SU-DHL-6 (cell line): ENCODE results near the gene FAM161A.
"Not testable (repeated sequence)": the region's sequence is repeated elsewhere in the genome, so short reads cannot be mapped to it uniquely, and the experiment has no call there.

Experiments used
- H2AFZ ChIP-seq: fragments of 200-600 bp; sonication (generic); 2 replicates; pipeline ENCODE4 v1.6.1; 2014; ENCODE audit warnings: low read depth, mild to moderate bottlenecking, moderate library complexity, mixed read lengths, antibody characterized with exemption, low read length; ENCODE audit not compliant: severe bottlenecking
- H3F3A ChIP-seq: fragments of 200-600 bp; shearing (Covaris generic); 2 replicates; pipeline ENCODE4 v1.6.0; 2016; ENCODE audit warnings: antibody characterized with exemption, mild to moderate bottlenecking; ENCODE audit not compliant: insufficient read depth
- H3K27ac ChIP-seq: fragments of 200-600 bp; sonication (generic); 2 replicates; pipeline ENCODE4 v1.5.1; 2016; ENCODE audit warnings: low read depth, mild to moderate bottlenecking, low read length, moderate library complexity, mixed read lengths
- H3K27me3 ChIP-seq: fragments of 200-600 bp; sonication (generic), shearing (Covaris generic); 2 replicates; pipeline ENCODE4 v1.6.0; 2014; ENCODE audit warnings: mild to moderate bottlenecking, low read length
- H3K36me3 ChIP-seq: fragments of 200-600 bp; sonication (generic); 2 replicates; pipeline ENCODE4 v1.6.1; 2014; ENCODE audit warnings: mild to moderate bottlenecking, low read length, mixed read lengths
- H3K4me2 ChIP-seq: fragments of 300-600, 200-600 bp; shearing (Covaris generic), sonication (generic); 2 replicates; pipeline ENCODE4 v1.6.0; 2014; ENCODE audit warnings: low read length, low read depth, mild to moderate bottlenecking; ENCODE audit not compliant: poor library complexity, severe bottlenecking
- H3K4me3 ChIP-seq: fragments of 200-600 bp; sonication (generic); 2 replicates; pipeline ENCODE4 v1.5.1; 2014; ENCODE audit warnings: antibody characterized with exemption, low read length, mild to moderate bottlenecking, mixed read lengths; ENCODE audit not compliant: insufficient read depth, poor library complexity, severe bottlenecking
- H3K79me2 ChIP-seq: fragments of 200-600 bp; sonication (generic); 2 replicates; pipeline ENCODE4 v1.6.1; 2014; ENCODE audit warnings: mild to moderate bottlenecking, low read length, moderate library complexity; ENCODE audit not compliant: insufficient read depth
- H3K9ac ChIP-seq: fragments of 200-600 bp; sonication (generic); 2 replicates; pipeline ENCODE4 v1.7.0; 2014; ENCODE audit warnings: mild to moderate bottlenecking, low read length
- H3K9me2 ChIP-seq: fragments of 200-600 bp; sonication (generic); replicated peaks from 2 replicates; pipeline ENCODE4 v1.6.1; 2014; ENCODE audit warnings: low read length; ENCODE audit not compliant: insufficient read depth
- H3K9me3 ChIP-seq: fragments of 200-600 bp; sonication (generic); 2 replicates; pipeline ENCODE4 v1.6.1; 2014; ENCODE audit warnings: low read length, mixed read lengths; ENCODE audit not compliant: insufficient read depth
- H4K20me1 ChIP-seq: fragments of 200-600 bp; sonication (generic); 2 replicates; pipeline ENCODE4 v1.6.1; 2014; ENCODE audit warnings: low read depth, mild to moderate bottlenecking, antibody characterized with exemption, low read length, moderate library complexity, mixed read lengths
- CTCF ChIP-seq: fragments of 200-600 bp; sonication (generic); IDR thresholded peaks from one replicate; pipeline ENCODE4 v1.5.1; 2017; ENCODE audit warnings: antibody characterized with exemption, mild to moderate bottlenecking, low read length, moderate library complexity; ENCODE audit not compliant: insufficient read depth, poor library complexity, severe bottlenecking
- EZH2phosphoT487 ChIP-seq: fragments of 200-600 bp; sonication (generic), shearing (Covaris generic); conservative IDR thresholded peaks from 2 replicates; pipeline ENCODE4 v1.6.1; 2018; ENCODE audit warnings: mild to moderate bottlenecking, antibody characterized with exemption, low read length, moderate library complexity, mixed read lengths

FAM161A gene

GRCh38 chr2:61807036-61807757 is 46.7 kb downstream of the FAM161A start:
- no peaks in the 10 kb centered on the region for H3K79me2 ChIP-seq
- no peaks in the 10 kb centered on the region for H3K27me3 ChIP-seq
- H3K4me2 ChIP-seq, result no peak overlapping the region
- H2AFZ ChIP-seq, result no peak overlapping the region
- no peaks in the 10 kb centered on the region for H3K9me3 ChIP-seq
- H3F3A ChIP-seq, result no peaks in the 10 kb centered on the region
- H3K27ac ChIP-seq, result no peak overlapping the region
- no peak overlapping the region for H3K4me3 ChIP-seq
- no peak for TF ChIP-seq CTCF
- TF ChIP-seq EZH2phosphoT487, result no peak
- no peaks in the 10 kb centered on the region for H3K9me2 ChIP-seq
- no peaks in the 10 kb centered on the region for H3K36me3 ChIP-seq
- no peak overlapping the region for H3K9ac ChIP-seq
- no peaks in the 10 kb centered on the region for H4K20me1 ChIP-seq

- H4K20me1 ChIP-seq, result no peaks in the 10 kb centered on the region
- no peaks in the 10 kb centered on the region for H3K36me3 ChIP-seq
- no peak overlapping the region for H3K4me3 ChIP-seq
- no peak overlapping the region for H3K4me2 ChIP-seq
- H3K9ac ChIP-seq, result no peak overlapping the region
- no peaks in the 10 kb centered on the region for H3K9me2 ChIP-seq
- H3K79me2 ChIP-seq, result no peaks in the 10 kb centered on the region
- no peak overlapping the region for H2AFZ ChIP-seq
- H3K27me3 ChIP-seq, result no peaks in the 10 kb centered on the region
- TF ChIP-seq EZH2phosphoT487, result no peak
- TF ChIP-seq CTCF, result no peak
- no peaks in the 10 kb centered on the region for H3K9me3 ChIP-seq
- no peak overlapping the region for H3K27ac ChIP-seq
- H3F3A ChIP-seq, result no peaks in the 10 kb centered on the region
Measured at GRCh38 chr2:61802548-61802947, 51.3 kb downstream of the FAM161A start.

DNA sequence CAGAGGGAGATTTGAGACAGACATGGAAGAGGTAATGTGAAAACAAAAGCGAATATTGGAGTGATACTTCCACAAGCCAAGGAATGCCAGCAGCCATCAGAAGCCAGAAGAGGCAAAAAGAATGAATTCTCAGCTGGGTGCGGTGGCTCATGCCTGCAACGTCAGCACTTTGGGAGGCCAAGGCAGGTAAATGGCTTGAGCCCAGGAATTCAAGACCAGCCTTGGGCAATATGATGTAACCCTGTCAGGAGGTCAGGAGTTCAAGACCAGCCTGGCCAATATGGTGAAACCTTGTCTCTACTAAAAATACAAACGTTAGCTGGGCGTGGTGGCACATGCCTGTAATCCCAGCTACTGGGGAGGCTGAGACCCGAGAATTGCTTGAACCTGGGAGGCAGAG is 54.8 kb downstream of the FAM161A start:
- Histone ChIP-seq H3K9me3 (no peaks in the 10 kb centered on the region), H3K27me3 (no peaks in the 10 kb centered on the region), H2AFZ (no peak overlapping the region), H3K36me3 (no peaks in the 10 kb centered on the region), H3F3A (no peaks in the 10 kb centered on the region), H3K4me3 (no peak overlapping the region), H3K9me2 (no peaks in the 10 kb centered on the region), H4K20me1 (no peaks in the 10 kb centered on the region), H3K27ac (no peak overlapping the region), H3K79me2 (no peaks in the 10 kb centered on the region), H3K4me2 (no peak overlapping the region), H3K9ac (no peak overlapping the region)
- TF ChIP-seq EZH2phosphoT487 (no peak), CTCF (no peak)

GRCh38 chr2:61797446-61797845 is 56.4 kb downstream of the FAM161A start:
- H4K20me1 ChIP-seq, H3K9ac ChIP-seq, H3K9me3 ChIP-seq, H3F3A ChIP-seq, H3K27ac ChIP-seq, H3K36me3 ChIP-seq, H3K4me2 ChIP-seq, H3K27me3 ChIP-seq, H3K4me3 ChIP-seq, H3K9me2 ChIP-seq, H3K79me2 ChIP-seq, H2AFZ ChIP-seq: not testable (repeated sequence)
